B cell (primary cell): ENCODE measurements around the gene BCOR.

Experiments used
- CTCF ChIP-seq: fragments of 200-600 bp; IDR thresholded peaks from one replicate; pipeline ENCODE4 v1.8.0; 2022; ENCODE audit warnings: antibody characterized with exemption, mild to moderate bottlenecking
- EZH2 ChIP-seq: IDR thresholded peaks from 2 replicates; pipeline ENCODE4 v1.6.1; 2012; ENCODE audit warnings: borderline replicate concordance, low read depth, mild to moderate bottlenecking, moderate library complexity, low read length; ENCODE audit not compliant: insufficient read depth, poor library complexity, severe bottlenecking

- TF ChIP-seq EZH2 (no peak), CTCF (no peak)
Measured at GRCh38 chrX:40015693-40016092, 82.1 kb downstream of the BCOR start.
